ENCODE data around the gene ZIC3.

Gene ZIC3

DNA sequence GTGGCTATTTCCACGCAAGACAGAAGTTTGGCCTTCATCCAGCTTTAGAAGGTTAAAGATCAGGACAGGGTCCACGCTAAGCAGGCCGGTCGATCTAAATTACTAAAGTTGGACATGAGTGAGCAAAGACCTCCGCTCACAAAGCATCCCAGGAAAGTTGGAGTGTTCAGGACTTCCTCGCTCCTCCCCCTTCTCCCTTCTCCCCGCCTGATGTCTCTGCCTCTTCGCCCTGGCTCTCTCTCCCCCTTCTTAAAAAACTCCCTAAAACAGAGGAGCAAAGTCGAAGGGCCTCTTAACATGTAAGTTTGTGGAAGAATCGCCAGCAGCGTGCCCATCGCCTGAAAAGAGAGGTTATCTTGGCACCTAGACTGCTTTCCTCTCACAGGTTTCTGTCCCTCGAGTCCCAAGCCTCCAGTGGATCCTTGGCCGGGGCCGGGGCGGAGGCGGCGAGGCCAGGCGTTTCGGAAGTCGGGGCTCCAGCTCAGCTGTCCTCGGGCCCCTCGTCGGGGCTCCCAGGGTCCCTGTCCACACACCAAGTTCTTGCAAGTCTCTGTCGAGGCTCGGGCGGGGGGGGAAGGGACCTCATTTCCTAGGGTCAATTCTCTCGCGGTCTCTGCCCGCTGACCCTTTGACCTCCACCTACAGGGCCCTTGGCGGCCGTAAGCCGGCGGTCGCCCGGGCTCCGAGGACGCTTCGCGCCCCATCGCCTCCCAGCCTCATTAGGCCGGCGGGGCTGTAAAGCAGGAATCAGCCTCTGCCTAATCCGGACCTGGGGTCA is 7.6 kb downstream of the ZIC3 start:
- no peak for DNase-seq (ENCODE audit: low read depth in 1 of 2, low spot score in 1 of 2)

DNA sequence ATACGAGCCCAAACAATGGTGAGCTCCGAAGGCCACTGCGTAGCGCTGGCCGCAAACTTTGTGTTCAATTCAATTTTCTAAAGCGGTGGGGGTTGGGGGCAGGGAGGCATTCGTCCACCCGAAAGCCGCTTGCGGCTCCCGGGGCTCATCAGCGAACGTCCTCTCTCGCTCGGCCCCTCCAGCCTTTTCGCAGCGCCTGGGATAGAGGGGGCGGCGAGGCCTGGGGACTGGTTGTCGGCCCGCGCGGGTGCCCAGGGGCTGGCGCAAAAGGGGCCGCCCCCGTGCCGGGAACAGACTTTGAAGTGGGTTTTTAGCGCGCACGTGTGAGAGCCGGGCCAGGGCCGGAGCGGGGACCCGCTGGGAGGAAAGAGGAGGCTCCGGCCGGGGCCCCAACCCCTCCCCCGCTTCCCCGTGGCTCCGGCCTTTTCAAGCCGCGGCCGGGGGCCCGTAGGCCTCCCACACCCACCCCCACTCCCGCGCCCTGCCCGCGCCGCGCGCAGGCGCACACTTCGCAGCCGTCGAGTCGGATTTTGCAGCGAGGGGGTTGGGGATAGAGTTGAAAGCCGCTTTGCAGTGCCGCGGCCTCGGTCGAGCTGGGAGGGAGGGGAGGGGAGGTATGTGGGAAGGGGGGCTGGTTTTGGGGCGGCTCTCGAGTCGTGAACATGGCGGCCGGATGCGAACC is 8.3 kb downstream of the ZIC3 start:
- DNase-seq (ENCODE audit: low read depth in 1 of 2, low spot score in 1 of 2) = no peak

DNA sequence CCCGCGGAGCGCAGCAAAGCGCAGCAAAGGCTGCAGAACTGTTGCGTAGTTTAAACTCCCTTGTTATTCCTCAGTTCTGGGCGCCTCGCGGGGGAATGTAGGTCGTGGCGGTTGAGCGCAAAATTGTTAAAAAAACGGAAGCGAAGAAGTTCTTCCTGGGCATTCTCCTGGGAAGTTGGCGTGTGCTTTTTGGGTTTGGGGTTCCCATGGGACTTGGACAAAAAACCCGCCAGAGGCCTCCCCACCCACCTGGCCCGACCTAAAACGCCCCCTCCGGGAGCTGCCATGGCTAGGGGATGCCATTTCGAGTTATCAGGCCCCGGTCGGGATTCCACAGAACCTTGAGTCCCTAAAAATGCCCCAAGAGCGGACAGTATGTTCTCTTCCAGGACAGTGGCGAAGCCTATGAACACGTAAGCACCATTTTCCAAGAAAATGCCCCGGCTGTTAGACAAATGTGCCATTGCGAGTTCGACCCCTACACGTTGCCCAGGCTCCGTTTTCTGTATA is 8.9 kb downstream of the ZIC3 start:
- no peak for DNase-seq (ENCODE audit: low read depth in 1 of 2, low spot score in 1 of 2)

- DNase-seq (ENCODE audit: low read depth in 1 of 2, low spot score in 1 of 2) = no peak
Observed at GRCh38 chrX:137575596-137576255, 9.8 kb downstream of the ZIC3 start.

- no peak for DNase-seq (ENCODE audit: low read depth in 1 of 2, low spot score in 1 of 2)
Observed at GRCh38 chrX:137587151-137587550, 21.2 kb downstream of the ZIC3 start.

DNA sequence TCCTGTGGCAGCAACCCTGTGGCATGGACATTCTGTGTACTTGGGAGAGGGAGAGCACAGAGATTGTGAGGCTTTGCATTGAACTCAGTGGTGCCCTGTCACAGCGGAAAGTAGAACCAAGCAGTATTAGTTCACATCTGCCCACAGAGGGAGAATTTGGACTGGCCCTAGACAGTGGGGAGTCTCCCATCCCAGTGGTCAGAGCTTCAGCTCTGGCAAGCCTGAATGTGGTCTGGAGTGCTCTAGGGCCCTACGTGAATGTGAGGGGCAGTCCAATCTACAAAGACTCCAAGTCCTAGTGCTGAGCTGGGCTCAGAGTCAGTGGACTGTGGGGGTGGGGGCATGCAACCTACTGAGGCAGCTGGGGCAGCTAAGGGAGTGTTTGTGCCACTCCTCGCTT is 34.8 kb downstream of the ZIC3 start:
- no peak for DNase-seq (ENCODE audit: low read depth in 1 of 2, low spot score in 1 of 2)

Measured in stimulated activated CD4-positive, alpha-beta T cell treated with anti-CD3 and anti-CD28 coated beads, Interleukin-15, amount 100 ng/mL, for 1 hour (primary cell).